Coronary artery (tissue), 2 donors: Measurements from ENCODE around the gene METTL25B.
A peak's percentile ranks its signal among the peaks of the same experiment; 100 is the strongest.

ENCODE experiments used
- DNase-seq: peaks from one replicate; pipeline ENCODE4 v3.0.0-alpha.2; 2017; ENCODE audit warnings: low spot score
- H3K27ac ChIP-seq, 2 donors: fragments of 200-600 bp; sonication (generic); one replicate each; pipeline ENCODE4 v1.5.1; 2016 to 2019
- H3K4me3 ChIP-seq: fragments of 200-600 bp; sonication (generic); 2 replicates; pipeline ENCODE4 v1.5.1; 2016; ENCODE audit warnings: mild to moderate bottlenecking, moderate library complexity
- TF ChIP-seq, protein P1 (sequence below): fragments of 200-600 bp; sonication (generic); IDR thresholded peaks from one replicate; pipeline ENCODE4 v1.5.1; 2019; ENCODE audit warnings: antibody characterized with exemption

Gene METTL25B

DNA sequence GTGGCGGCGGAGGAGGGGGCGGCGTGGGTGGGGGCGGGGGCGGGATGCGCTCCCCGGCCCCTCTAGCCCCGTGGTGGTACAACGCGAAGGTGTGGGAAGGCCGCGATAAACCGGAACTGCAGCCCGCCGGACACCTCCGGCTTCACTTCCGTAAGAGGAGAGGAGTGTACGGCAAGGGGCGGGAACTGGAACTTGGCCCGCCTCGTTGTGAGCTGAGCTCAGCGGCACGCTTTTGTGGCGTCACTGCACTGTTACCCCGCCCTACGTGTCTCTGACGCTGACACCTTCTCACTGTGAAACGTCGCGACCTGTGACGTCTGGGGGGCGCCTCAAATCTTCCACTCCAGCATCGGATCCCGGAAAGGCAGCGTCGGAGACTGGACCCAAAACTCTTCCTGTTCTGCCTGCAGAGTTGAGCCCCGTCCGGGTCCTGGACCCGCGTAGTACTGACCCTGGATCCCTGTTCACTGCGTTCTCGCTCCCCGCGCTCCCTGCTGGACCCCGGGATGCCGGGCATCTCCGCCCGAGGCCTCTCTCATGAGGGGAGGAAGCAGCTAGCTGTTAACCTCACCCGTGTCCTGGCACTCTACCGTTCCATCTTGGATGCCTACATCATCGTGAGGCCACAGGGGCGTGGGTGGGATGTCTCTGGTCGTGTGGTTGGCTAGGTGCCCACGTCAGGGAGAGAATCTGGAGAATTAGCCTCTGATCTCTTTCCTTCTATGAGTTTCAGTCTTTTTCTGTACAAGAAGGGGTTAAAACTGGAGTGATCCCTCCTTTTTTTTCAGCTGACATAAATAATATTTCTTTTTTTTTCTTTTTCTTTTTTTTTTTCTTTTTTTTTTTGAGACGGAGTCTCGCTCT is 562 bp downstream of the METTL25B start, which contains the start of gene ISG20L2:
TSS of gene ISG20L2 (minus strand) at position 168 of the 864 bp plus-strand sequence. CDS start 1,114 bp downstream, outside the sequence.
- H3K4me3 ChIP-seq = peak within 1 kb of the TSS; percentile 98
- H3K27ac ChIP-seq = peak within 1 kb of the TSS; percentile 96 to 99
- TF ChIP-seq, protein P1, sequence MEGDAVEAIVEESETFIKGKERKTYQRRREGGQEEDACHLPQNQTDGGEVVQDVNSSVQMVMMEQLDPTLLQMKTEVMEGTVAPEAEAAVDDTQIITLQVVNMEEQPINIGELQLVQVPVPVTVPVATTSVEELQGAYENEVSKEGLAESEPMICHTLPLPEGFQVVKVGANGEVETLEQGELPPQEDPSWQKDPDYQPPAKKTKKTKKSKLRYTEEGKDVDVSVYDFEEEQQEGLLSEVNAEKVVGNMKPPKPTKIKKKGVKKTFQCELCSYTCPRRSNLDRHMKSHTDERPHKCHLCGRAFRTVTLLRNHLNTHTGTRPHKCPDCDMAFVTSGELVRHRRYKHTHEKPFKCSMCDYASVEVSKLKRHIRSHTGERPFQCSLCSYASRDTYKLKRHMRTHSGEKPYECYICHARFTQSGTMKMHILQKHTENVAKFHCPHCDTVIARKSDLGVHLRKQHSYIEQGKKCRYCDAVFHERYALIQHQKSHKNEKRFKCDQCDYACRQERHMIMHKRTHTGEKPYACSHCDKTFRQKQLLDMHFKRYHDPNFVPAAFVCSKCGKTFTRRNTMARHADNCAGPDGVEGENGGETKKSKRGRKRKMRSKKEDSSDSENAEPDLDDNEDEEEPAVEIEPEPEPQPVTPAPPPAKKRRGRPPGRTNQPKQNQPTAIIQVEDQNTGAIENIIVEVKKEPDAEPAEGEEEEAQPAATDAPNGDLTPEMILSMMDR = no peak
- DNase-seq = peak; percentile 98

DNA sequence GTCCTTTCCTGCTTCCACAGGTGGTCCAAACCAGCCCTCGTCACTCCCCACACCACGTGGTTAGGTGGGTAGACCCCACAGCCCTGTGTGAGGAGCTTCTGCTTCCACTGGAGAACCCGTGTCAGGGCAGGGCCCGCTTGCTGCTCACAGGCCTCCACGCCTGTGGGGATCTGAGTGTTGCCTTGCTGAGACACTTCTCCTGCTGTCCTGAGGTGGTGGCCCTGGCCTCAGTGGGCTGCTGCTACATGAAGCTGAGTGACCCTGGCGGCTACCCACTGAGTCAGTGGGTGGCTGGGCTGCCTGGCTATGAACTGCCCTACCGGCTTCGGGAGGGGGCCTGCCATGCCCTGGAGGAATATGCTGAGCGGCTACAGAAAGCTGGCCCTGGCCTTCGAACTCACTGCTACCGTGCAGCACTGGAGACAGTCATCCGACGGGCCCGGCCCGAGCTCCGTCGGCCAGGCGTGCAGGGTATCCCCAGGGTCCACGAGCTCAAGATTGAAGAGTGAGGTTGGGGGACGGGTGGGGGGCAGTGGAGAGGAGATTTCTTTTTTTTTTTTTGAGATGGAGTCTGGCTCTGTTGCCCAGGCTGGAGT is 5.8 kb downstream of the METTL25B start:
- no peak overlapping the region for H3K4me3 ChIP-seq
- H3K27ac ChIP-seq = no peak overlapping the region
- TF ChIP-seq, protein P1 = no peak
- DNase-seq = no peak

DNA sequence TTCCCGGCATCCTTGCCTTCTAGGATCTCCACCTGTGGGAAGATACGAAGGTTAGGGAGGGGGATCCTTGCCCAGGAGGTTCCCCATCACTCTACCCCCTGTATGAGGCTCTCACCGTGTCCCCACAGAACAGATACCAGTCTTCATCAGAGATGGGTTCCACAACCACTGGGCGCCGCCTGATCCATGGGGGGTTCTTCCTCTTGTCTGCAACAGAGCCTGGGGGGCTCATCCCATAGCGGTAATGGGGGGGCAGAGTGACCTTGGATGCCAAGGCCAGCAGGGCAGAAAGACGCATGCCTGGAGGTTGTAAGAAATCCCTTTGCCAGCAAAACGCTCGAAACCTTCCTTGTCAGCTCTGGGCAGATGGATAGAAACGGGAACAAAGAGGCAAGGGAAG is 10.1 kb downstream of the METTL25B start:
- H3K27ac ChIP-seq = no peak overlapping the region
- no peak overlapping the region for H3K4me3 ChIP-seq
- DNase-seq = no peak
- TF ChIP-seq, protein P1 = no peak

DNA sequence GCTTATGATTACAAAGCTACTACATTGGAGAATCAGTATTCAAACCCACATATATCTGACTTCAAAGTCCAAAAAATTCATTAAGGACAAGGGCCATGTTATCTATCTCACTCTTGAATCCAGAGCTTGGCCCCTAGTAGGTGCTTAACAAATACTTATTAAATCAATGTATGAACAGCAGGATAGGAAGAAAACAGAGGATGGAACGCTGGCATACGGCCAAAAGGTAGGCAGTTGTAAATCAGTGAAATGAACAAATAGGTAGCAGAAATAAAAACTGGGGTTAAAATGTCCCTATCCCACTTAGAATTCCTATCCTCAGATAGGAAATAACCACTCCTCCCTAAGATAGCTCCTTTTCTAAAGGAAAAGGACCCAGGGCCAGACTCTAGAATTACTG is 10.6 kb downstream of the METTL25B start:
- no peak overlapping the region for H3K27ac ChIP-seq
- H3K4me3 ChIP-seq = no peak overlapping the region
- DNase-seq = no peak
- TF ChIP-seq, protein P1 = no peak

DNA sequence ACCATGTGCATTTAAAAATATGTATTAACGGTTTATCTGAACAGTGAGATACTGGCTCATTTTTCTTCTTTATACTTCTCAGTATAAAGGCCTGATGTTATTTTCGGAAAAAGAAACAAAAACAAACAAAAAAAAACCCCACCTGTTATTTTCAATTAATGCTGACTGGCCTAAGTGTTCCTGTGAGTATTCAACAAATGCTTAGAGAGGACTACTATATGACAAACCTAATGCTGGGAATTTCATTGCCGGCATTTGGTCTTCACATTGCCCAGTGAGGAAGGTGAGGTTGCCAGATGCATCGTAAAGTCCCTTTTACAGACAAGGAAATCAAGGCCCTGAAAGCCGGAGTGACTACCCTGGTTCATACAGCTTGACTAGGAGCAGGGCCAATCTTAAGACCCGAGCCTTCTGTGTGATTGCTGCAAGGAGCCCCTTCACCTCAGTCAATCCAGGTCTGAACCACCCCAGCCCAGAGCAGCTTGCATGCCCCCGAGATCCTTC is 12.0 kb downstream of the METTL25B start:
- Histone ChIP-seq H3K27ac (peak overlapping the region; percentile 73), H3K4me3 (peak overlapping the region; percentile 84)
- TF ChIP-seq, protein P1 = no peak
- no peak for DNase-seq

DNA sequence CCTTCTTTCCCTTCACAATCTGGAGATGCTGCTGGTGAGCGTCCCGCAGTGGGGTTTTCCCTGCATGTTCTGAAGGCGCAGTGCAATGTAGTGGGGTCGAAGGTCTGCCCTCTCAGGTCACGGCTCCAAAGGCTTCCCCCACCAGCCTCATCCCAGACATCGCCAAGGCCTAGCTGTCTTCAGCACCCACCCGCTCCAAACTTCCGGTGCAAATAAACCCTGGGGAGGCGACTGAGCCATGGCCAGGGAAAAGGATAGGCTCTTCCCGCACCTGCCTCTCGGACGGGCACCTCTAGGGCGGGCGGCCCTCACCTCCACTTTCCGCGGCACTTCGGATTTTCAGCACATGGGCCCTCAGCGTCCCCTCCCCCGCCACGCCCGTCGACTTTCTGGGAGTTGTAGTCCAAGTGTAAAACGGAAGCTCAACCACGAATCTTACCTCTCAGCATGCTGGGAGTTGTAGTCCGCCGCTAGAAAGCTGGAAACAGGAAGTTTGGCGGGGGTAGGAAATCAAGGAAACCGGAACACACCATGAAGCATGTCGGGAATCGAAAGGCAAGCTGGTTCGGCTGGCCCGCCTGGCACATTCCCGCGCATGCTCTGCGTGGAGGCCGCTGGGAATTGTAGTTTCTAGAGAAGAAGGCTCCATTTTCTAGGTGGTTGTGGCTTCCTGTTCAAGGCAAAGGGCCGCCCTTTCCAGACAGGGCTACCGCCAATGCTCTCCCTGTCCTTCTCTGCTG is 12.6 kb downstream of the METTL25B start, which contains the start of gene MRPL24:
TSS of gene MRPL24 (minus strand) at position 348 of the 740 bp plus-strand sequence. CDS start 2,384 bp downstream, outside the sequence.
- Histone ChIP-seq H3K4me3 (peak within 1 kb of the TSS; percentile 84), H3K27ac (peak within 1 kb of the TSS; percentile 73 to 83)
- TF ChIP-seq, protein P1 = no peak
- DNase-seq = peak; percentile 99
